HepG2 (cell line): Measurements from ENCODE around the gene CRYBA2. TPM values are rescaled to one million over a fixed set of nuclear protein-coding genes. Genes with fewer than 3 reads are reported as not detected.

ENCODE experiments used
- ATAC-seq: fragments of 200-7000 bp; cut with Tn5 transposase; 3 replicates; pipeline ENCODE4 v1.9.1; 2020; ENCODE audit warnings: mild to moderate bottlenecking, moderate library complexity
- BruUV-seq: library from RNA; stranded (reverse); fragments of 400-500 nt; replicated peaks from 2 replicates; lab custom pipeline; 2021; lab: Mats Ljungman, UMichigan
- CTCF ChIA-PET: fragments of 300-600 bp; formaldehyde crosslinking; extraction: SDS; loops from one replicate; lab custom pipeline; 2021; ENCODE audit warnings: low total read pairs, inconsistent platforms, low intra/inter-chr PET ratio; lab: Yijun Ruan, JAX
- POLR2A ChIA-PET: fragments of 350-600 bp; sonication (Branson Sonifier 250); formaldehyde crosslinking; loops from one replicate; lab custom pipeline; 2020; ENCODE audit warnings: antibody characterized with exemption, inconsistent platforms; lab: Yijun Ruan, JAX
- DNase-seq: peaks from one replicate; pipeline ENCODE4 v3.0.0-alpha.2; 2015; ENCODE audit warnings: low spot score
- FAIRE-seq: peaks from 3 replicates; lab custom pipeline; 2011; peaks lifted over from hg19 to GRCh38; lab: Jason Lieb, UNC
- H2AFZ ChIP-seq: one replicate; pipeline ENCODE4 v1.6.1; 2011; ENCODE audit warnings: low read length, inconsistent platforms
- H3K27ac ChIP-seq: fragments of 300-600 bp; 3 replicates; pipeline ENCODE4 v1.8.0; 2011; ENCODE audit warnings: mixed run types, mild to moderate bottlenecking, mixed read lengths, low read length, inconsistent platforms; ENCODE audit not compliant: insufficient read depth; ENCODE audit errors: extremely low read length
- H3K27me3 ChIP-seq, 2 experiments: fragments of 200-600 bp in 1 of 2; 2 replicates in 1 of 2; 3 replicates in 1 of 2; pipeline versions ENCODE4 v1.6.0 to v1.8.0; 2011; ENCODE audit warnings: low read length in 2 of 2, mild to moderate bottlenecking in 2 of 2, moderate library complexity in 2 of 2, inconsistent platforms in 1 of 2; ENCODE audit not compliant: insufficient read depth in 2 of 2, control insufficient read depth in 1 of 2
- H3K36me3 ChIP-seq, 2 experiments: fragments of 200-600 bp in 1 of 2; replicated peaks in 1 of 2; 2 replicates in 1 of 2; 3 replicates in 1 of 2; pipeline versions ENCODE4 v1.5.1 to v1.8.0; 2011; ENCODE audit warnings: low read length in 2 of 2, inconsistent platforms in 1 of 2; ENCODE audit not compliant: insufficient read depth in 2 of 2, control insufficient read depth in 1 of 2
- H3K4me1 ChIP-seq: 2 replicates; pipeline ENCODE4 v1.5.1; 2012; ENCODE audit warnings: low read length, inconsistent platforms; ENCODE audit not compliant: insufficient read depth
- H3K4me2 ChIP-seq: 2 replicates; pipeline ENCODE4 v1.6.0; 2011; ENCODE audit warnings: low read depth, low read length, inconsistent platforms
- H3K4me3 ChIP-seq, 3 experiments: fragments of 200-600 bp in 1 of 3; sonication (generic), shearing (Covaris generic) in 1 of 3; replicated peaks in 1 of 3; 2 replicates each; pipeline ENCODE4 v1.5.1; 2011 to 2016; ENCODE audit warnings: low read length in 3 of 3, inconsistent platforms in 2 of 3, low read depth in 2 of 3, mild to moderate bottlenecking in 2 of 3, control low read depth in 1 of 3, mixed read lengths in 1 of 3; ENCODE audit not compliant: insufficient read depth in 1 of 3
- H3K79me2 ChIP-seq: one replicate; pipeline ENCODE4 v1.6.1; 2011; ENCODE audit warnings: low read length, inconsistent platforms; ENCODE audit not compliant: insufficient read depth
- H3K9ac ChIP-seq: 2 replicates; pipeline ENCODE4 v1.6.0; 2011; ENCODE audit warnings: mild to moderate bottlenecking, low read depth, low read length, inconsistent platforms; ENCODE audit not compliant: insufficient read depth
- H3K9me3 ChIP-seq: 2 replicates; pipeline ENCODE4 v1.5.1; 2012; ENCODE audit warnings: mild to moderate bottlenecking, low read length
- H4K20me1 ChIP-seq: 2 replicates; pipeline ENCODE4 v1.6.0; 2011; ENCODE audit warnings: inconsistent platforms, mild to moderate bottlenecking, low read length, moderate library complexity; ENCODE audit not compliant: insufficient read depth
- BRD4 ChIP-seq: sonication (generic); formaldehyde crosslinking; IDR thresholded peaks from 2 replicates; pipeline ENCODE4 v1.4.0; 2020; ENCODE audit warnings: missing genetic modification reagents
- CBX1 ChIP-seq: IDR thresholded peaks from one replicate; pipeline ENCODE4 v1.6.1; 2016; ENCODE audit warnings: antibody characterized with exemption, low read depth
- CEBPB ChIP-seq: IDR thresholded peaks from 2 replicates; pipeline ENCODE4 v1.6.1; 2011; ENCODE audit warnings: low read depth, low read length, improper control_type of control experiment, borderline replicate concordance
- HNRNPUL1 ChIP-seq: fragments of 200-400 bp; formaldehyde crosslinking; IDR thresholded peaks from 2 replicates; pipeline ENCODE4 v1.6.1; 2017; ENCODE audit warnings: low read depth, mild to moderate bottlenecking, low read length, moderate library complexity
- MTF1 ChIP-seq: sonication (generic); formaldehyde crosslinking; IDR thresholded peaks from 2 replicates; pipeline ENCODE4 v1.5.0; 2020; ENCODE audit warnings: missing genetic modification reagents
- MZF1 ChIP-seq: sonication (generic); formaldehyde crosslinking; IDR thresholded peaks from 2 replicates; pipeline ENCODE4 v1.8.1; 2023; ENCODE audit warnings: mild to moderate bottlenecking, missing genetic modification reagents, borderline replicate concordance
- PAX8 ChIP-seq: sonication (generic); formaldehyde crosslinking; IDR thresholded peaks from 2 replicates; pipeline ENCODE4 v1.8.0; 2022; ENCODE audit warnings: mild to moderate bottlenecking, missing genetic modification reagents, borderline replicate concordance
- RXRA ChIP-seq: sonication (generic); formaldehyde crosslinking; IDR thresholded peaks from 2 replicates; pipeline ENCODE4 v1.5.1; 2020; ENCODE audit warnings: missing genetic modification reagents
- SUZ12 ChIP-seq: fragments of 150-350 bp; IDR thresholded peaks from 2 replicates; pipeline ENCODE4 v1.6.1; 2014; ENCODE audit warnings: low read depth, low read length
- ZFAT ChIP-seq: sonication (generic); formaldehyde crosslinking; conservative IDR thresholded peaks from 2 replicates; pipeline ENCODE4 v1.8.1; 2023; ENCODE audit warnings: missing genetic modification reagents, inconsistent platforms
- ZNF878 ChIP-seq: sonication (generic); formaldehyde crosslinking; IDR thresholded peaks from 2 replicates; pipeline ENCODE4 v1.8.1; 2023; ENCODE audit warnings: mild to moderate bottlenecking, missing genetic modification reagents, moderate library complexity
- WGBS: methylation state at CpG from one replicate; pipeline ENCODE4 v1.1.6; 2017; ENCODE audit warnings: low lambda C conversion rate; 5-methylcytosine and 5-hydroxymethylcytosine counted together
- in situ Hi-C: cut with HindIII; loops from 2 replicates; pipeline ENCODE4 v1.10.0; 2017; ENCODE audit warnings: low pct_unique_long_range_greater_than_20kb; ENCODE audit not compliant: extremely low pct_ligation_motif_present
- intact Hi-C: fragments of 100-400 bp; cut with micrococcal nuclease; formaldehyde crosslinking; loops from one replicate; pipeline ENCODE4 v1.10.0; 2022; ENCODE audit not compliant: unreplicated experiment
- polyA plus RNA-seq, 8 experiments: library from polyadenylated mRNA; depleted of rRNA in 3 of 8; stranded (reverse) in 7 of 8; unstranded in 1 of 8; fragments of >200 nt; fragmentation: Illumina TruSeq in 4 of 8; extraction: Trizol in 4 of 8; gene quantifications; 2 replicates each; pipeline versions ENCODE4 v1.2.1 to v1.2.3, GENCODE V29; 2011 to 2016; ENCODE audit warnings: low read depth in 4 of 8, missing spikeins in 1 of 8, mixed read lengths in 1 of 8; ENCODE audit not compliant: insufficient read depth in 1 of 8
- total RNA-seq, 5 experiments: library from RNA; depleted of rRNA; stranded (reverse); fragments of >200 nt; fragmentation: Illumina TruSeq; extraction: Trizol; gene quantifications; 2 replicates each; pipeline ENCODE4 v1.2.3, GENCODE V29; 2016; ENCODE audit warnings: low read depth in 1 of 5
- TF ChIP-seq, protein P1 (sequence below): sonication (generic); formaldehyde crosslinking; IDR thresholded peaks from 2 replicates; pipeline ENCODE4 v1.9.0; 2021; ENCODE audit warnings: missing genetic modification reagents, mild to moderate bottlenecking, borderline replicate concordance
- TF ChIP-seq, protein P2 (sequence below), 2 experiments: IDR thresholded peaks; 2 replicates each; pipeline ENCODE4 v1.6.1; 2011 to 2012; ENCODE audit warnings: low read length in 2 of 2, borderline replicate concordance in 1 of 2, low read depth in 1 of 2, mild to moderate bottlenecking in 1 of 2, moderate library complexity in 1 of 2
- TF ChIP-seq, protein P3 (sequence below): sonication (generic); formaldehyde crosslinking; conservative IDR thresholded peaks from 2 replicates; pipeline ENCODE4 v1.4.0; 2020; ENCODE audit warnings: missing genetic modification reagents
- TF ChIP-seq, protein P4 (sequence below): sonication (generic); formaldehyde crosslinking; IDR thresholded peaks from 2 replicates; pipeline ENCODE4 v1.5.0; 2020; ENCODE audit warnings: missing genetic modification reagents
- TF ChIP-seq, protein P5 (sequence below): IDR thresholded peaks from 2 replicates; pipeline ENCODE4 v1.6.1; 2018; ENCODE audit warnings: missing genetic modification reagents

Gene CRYBA2
- total and polyA plus RNA-seq, 2 of the 13 experiments (the other 11 are each of a cell fraction or from before 2014, with no cell fraction given) = not detected

DNA sequence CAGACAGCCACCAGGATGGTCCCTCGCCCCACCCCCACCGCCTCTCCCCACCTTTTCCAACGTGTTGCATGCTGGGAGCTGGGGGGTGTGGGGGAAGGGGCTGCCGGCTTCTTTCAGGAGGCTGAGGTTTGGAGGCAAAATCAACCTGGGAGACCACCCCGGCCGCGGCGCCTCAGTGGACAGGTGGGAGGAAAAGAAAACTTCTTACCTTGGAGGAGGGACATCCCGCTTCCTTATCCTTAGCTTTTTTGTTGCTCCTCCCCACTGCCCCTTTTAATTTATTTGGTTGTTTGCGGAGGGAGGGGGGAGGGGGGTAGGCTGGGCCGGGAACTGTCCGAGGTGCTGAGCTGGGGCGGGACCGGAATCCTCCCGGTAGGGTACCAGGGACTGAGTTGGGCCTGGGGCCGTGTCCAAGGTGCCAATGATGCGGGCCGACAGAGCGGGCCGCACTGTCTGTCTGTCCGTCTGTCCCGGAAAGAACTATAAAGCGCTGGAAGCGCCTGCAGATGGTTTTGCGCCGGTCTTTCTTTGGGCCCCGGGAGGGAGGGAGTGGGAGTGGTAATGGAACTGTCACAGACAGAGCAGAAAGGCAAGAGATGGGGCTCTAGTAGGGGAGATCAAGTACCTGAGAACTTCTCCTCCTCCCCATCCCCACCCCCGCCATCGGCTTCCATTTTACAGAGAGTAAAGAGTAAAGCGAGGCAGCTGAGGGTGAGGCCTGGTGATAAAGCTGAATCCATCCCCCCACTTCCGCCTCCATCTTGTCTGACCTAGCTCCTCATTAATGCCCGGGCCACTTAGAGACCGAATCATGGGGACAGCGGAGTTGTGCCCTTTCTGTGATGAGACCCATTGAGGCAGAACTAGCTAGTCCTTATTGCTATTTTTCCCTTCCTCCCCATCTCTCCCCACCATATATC lies 31.3 kb downstream of the CRYBA2 start:
- Histone ChIP-seq H3K4me2 (no peak overlapping the region), H2AFZ (no peak overlapping the region), H3K9ac (no peak overlapping the region), H3K27me3 (peaks cover 11 to 76% of the 10 kb centered on the region in 2 experiments), H3K36me3 (no peaks in the 10 kb centered on the region), H3K9me3 (no peaks in the 10 kb centered on the region), H4K20me1 (peaks cover 17% of the 10 kb centered on the region; the same call in 1 of the 2 replicates), H3K27ac (no peak overlapping the region), H3K79me2 (no peaks in the 10 kb centered on the region), H3K4me3 (no peak overlapping the region), H3K4me1 (peaks cover 33% of the 10 kb centered on the region)
- FAIRE-seq (no peak), DNase-seq (no peak), ATAC-seq (no peak)
- WGBS = 41% methylated on average over 34 of the region's 34 CpGs
- in situ Hi-C loops (no loop called here), intact Hi-C loops (no loop called here)
- CTCF ChIA-PET = no interaction called here
- POLR2A ChIA-PET = no interaction called here
- no TSS peak for BruUV-seq
- TF ChIP-seq MTF1 (CRISPR knock-in tag) (no peak), MZF1 (CRISPR knock-in tag) (no peak), HNRNPUL1 (no peak), ZNF878 (CRISPR knock-in tag) (no peak), PAX8 (CRISPR knock-in tag) (no peak), CEBPB (no peak), ZFAT (no peak), BRD4 (no peak), RXRA (CRISPR knock-in tag) (no peak), SUZ12 (no peak), CBX1 (no peak)
- TF ChIP-seq, protein P1, sequence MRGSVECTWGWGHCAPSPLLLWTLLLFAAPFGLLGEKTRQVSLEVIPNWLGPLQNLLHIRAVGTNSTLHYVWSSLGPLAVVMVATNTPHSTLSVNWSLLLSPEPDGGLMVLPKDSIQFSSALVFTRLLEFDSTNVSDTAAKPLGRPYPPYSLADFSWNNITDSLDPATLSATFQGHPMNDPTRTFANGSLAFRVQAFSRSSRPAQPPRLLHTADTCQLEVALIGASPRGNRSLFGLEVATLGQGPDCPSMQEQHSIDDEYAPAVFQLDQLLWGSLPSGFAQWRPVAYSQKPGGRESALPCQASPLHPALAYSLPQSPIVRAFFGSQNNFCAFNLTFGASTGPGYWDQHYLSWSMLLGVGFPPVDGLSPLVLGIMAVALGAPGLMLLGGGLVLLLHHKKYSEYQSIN = peak; percentile 15; the same call in 1 of the 2 replicates
- TF ChIP-seq, protein P2, sequence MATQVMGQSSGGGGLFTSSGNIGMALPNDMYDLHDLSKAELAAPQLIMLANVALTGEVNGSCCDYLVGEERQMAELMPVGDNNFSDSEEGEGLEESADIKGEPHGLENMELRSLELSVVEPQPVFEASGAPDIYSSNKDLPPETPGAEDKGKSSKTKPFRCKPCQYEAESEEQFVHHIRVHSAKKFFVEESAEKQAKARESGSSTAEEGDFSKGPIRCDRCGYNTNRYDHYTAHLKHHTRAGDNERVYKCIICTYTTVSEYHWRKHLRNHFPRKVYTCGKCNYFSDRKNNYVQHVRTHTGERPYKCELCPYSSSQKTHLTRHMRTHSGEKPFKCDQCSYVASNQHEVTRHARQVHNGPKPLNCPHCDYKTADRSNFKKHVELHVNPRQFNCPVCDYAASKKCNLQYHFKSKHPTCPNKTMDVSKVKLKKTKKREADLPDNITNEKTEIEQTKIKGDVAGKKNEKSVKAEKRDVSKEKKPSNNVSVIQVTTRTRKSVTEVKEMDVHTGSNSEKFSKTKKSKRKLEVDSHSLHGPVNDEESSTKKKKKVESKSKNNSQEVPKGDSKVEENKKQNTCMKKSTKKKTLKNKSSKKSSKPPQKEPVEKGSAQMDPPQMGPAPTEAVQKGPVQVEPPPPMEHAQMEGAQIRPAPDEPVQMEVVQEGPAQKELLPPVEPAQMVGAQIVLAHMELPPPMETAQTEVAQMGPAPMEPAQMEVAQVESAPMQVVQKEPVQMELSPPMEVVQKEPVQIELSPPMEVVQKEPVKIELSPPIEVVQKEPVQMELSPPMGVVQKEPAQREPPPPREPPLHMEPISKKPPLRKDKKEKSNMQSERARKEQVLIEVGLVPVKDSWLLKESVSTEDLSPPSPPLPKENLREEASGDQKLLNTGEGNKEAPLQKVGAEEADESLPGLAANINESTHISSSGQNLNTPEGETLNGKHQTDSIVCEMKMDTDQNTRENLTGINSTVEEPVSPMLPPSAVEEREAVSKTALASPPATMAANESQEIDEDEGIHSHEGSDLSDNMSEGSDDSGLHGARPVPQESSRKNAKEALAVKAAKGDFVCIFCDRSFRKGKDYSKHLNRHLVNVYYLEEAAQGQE (IDR thresholded peaks at IDR 0.05; ENCODE audit: borderline replicate concordance in 1 of 2, low read depth in 1 of 2, low read length in 2 of 2) = peak; percentile 59 to 92
- TF ChIP-seq, protein P3, sequence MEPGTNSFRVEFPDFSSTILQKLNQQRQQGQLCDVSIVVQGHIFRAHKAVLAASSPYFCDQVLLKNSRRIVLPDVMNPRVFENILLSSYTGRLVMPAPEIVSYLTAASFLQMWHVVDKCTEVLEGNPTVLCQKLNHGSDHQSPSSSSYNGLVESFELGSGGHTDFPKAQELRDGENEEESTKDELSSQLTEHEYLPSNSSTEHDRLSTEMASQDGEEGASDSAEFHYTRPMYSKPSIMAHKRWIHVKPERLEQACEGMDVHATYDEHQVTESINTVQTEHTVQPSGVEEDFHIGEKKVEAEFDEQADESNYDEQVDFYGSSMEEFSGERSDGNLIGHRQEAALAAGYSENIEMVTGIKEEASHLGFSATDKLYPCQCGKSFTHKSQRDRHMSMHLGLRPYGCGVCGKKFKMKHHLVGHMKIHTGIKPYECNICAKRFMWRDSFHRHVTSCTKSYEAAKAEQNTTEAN (CRISPR knock-in tag) = no peak
- TF ChIP-seq, protein P4, sequence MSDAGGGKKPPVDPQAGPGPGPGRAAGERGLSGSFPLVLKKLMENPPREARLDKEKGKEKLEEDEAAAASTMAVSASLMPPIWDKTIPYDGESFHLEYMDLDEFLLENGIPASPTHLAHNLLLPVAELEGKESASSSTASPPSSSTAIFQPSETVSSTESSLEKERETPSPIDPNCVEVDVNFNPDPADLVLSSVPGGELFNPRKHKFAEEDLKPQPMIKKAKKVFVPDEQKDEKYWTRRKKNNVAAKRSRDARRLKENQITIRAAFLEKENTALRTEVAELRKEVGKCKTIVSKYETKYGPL = no peak
- TF ChIP-seq, protein P5, sequence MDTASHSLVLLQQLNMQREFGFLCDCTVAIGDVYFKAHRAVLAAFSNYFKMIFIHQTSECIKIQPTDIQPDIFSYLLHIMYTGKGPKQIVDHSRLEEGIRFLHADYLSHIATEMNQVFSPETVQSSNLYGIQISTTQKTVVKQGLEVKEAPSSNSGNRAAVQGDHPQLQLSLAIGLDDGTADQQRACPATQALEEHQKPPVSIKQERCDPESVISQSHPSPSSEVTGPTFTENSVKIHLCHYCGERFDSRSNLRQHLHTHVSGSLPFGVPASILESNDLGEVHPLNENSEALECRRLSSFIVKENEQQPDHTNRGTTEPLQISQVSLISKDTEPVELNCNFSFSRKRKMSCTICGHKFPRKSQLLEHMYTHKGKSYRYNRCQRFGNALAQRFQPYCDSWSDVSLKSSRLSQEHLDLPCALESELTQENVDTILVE (CRISPR knock-in tag) = no peak
